BJ (cell line): ENCODE data around the gene THOC5. TPM values are rescaled to one million over a fixed set of nuclear protein-coding genes. Genes with fewer than 3 reads are reported as not detected.

Source experiments
- CTCF ChIA-PET: fragments of 350-600 bp; formaldehyde crosslinking; extraction: SDS; loops from one replicate; lab custom pipeline; 2021; ENCODE audit warnings: antibody characterized with exemption, inconsistent platforms; lab: Yijun Ruan, JAX
- POLR2A ChIA-PET: fragments of 300-600 bp; sonication (Branson Sonifier 250); formaldehyde crosslinking; extraction: SDS; loops from one replicate; lab custom pipeline; 2021; ENCODE audit warnings: antibody characterized with exemption; lab: Charles Lee
- DNase-seq: peaks from one replicate; pipeline ENCODE4 v3.0.0-alpha.2; 2011; ENCODE audit warnings: low read depth
- H3K27me3 ChIP-seq: 2 replicates; pipeline ENCODE4 v1.6.0; 2011; ENCODE audit warnings: low read length; ENCODE audit not compliant: control insufficient read depth, insufficient read depth
- H3K36me3 ChIP-seq: 2 replicates; pipeline ENCODE4 v1.5.1; 2011; ENCODE audit warnings: low read length; ENCODE audit not compliant: control insufficient read depth, insufficient read depth
- H3K4me3 ChIP-seq: 2 replicates; pipeline ENCODE4 v1.5.1; 2011; ENCODE audit warnings: low read depth, mild to moderate bottlenecking, control low read depth, low read length
- polyA plus RNA-seq: library from polyadenylated mRNA; depleted of rRNA; stranded (reverse); fragments of >200 nt; gene quantifications from 2 replicates; pipeline ENCODE4 v1.2.3, GENCODE V29; 2011
- TF ChIP-seq, protein P1 (sequence below): IDR thresholded peaks from 2 replicates; pipeline ENCODE4 v1.5.1; 2011; ENCODE audit warnings: low read depth, mild to moderate bottlenecking, control low read depth, inconsistent platforms, low read length, moderate library complexity; ENCODE audit not compliant: insufficient read depth

Gene THOC5
- polyA plus RNA-seq, 1 experiment, result 119 TPM

DNA sequence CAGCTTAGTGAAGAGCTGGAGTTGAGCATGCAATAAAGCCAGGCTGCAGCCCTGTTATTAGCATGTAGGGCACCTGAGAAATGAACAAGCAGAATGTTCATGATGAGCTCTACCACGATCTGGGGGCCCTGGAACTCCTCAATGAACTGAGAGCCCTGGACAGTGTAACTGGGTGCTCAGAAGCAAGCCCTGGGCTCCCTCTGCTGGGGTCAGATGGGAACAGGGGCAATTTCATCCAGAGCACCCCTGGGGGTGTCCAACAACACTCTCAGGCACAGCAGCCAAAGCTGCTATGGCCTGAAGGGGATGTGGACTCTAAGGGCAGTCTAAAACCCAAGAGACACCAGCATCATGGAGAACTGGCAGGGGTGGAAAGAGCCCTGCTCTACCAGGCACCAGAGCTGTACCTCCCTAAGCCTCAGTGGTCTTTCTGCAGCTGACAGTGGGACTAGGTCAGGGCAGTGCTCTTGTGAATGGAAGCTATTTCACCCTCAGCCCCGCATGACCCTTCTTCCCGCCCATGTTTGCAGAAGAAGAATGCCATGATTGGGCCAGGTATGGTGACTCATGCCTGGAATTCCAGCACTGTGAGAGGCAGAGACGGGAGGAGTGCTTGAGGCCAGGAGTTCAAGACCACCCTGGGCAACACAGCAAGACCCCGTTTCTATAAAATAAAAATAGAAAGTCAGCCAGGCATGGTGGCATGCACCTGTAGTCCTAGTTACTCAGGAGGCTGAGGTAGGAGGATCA, 28.9 kb downstream of the THOC5 start:
- ChIA-PET CTCF (interaction anchor here (0.6 to 2.4 kb wide), 7 partner anchors 9 to 131 kb away, joined by 3 to 9 read pairs (median 5); no protein-coding TSS in a partner anchor), POLR2A (no interaction called here)
- TF ChIP-seq, protein P1, sequence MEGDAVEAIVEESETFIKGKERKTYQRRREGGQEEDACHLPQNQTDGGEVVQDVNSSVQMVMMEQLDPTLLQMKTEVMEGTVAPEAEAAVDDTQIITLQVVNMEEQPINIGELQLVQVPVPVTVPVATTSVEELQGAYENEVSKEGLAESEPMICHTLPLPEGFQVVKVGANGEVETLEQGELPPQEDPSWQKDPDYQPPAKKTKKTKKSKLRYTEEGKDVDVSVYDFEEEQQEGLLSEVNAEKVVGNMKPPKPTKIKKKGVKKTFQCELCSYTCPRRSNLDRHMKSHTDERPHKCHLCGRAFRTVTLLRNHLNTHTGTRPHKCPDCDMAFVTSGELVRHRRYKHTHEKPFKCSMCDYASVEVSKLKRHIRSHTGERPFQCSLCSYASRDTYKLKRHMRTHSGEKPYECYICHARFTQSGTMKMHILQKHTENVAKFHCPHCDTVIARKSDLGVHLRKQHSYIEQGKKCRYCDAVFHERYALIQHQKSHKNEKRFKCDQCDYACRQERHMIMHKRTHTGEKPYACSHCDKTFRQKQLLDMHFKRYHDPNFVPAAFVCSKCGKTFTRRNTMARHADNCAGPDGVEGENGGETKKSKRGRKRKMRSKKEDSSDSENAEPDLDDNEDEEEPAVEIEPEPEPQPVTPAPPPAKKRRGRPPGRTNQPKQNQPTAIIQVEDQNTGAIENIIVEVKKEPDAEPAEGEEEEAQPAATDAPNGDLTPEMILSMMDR, result peak; percentile 52
- Histone ChIP-seq H3K4me3 (no peak overlapping the region), H3K27me3 (no peaks in the 10 kb centered on the region), H3K36me3 (peaks cover 39% of the 10 kb centered on the region)
- DNase-seq, result no peak

DNA sequence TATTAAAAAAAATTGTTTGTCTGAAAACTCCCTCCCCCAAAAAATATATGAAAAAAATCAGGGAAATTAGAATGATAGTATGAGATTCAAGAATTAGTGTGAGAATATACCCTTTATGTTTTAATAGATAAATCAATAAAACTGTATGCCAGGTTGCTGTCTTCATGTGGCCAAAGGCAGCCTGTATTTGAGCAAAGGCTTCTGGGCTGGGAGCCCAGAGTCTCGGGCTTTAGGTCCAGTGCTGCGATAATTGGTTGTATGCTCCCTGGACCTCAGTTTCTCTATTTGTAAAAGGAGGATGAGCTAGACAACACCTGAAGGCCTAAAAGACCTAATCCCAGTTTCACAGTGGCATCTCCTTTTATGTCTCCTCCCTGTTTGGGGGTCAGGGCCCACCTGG, 29.8 kb downstream of the THOC5 start:
- POLR2A ChIA-PET, result no interaction called here
- no peak for DNase-seq
- peaks cover 41% of the 10 kb centered on the region for H3K36me3 ChIP-seq

DNA sequence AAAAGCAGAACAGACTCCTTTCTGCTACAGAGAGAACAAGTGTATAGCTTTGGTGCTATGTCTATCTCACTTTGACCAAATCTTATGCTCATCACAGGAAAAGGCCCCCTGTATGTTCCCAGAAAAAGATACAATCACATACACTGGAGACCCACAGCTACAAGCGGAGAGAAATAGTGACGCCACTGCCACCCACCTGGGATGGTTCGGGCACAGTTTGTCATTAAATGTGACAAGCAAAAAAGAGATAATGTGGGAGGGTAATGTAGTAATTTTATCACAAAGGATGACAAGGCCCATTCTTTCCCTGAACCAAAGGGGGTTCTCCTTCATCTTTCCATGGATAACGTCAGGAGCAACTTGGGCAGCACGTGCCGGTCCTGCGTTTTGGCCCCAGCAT, 32.0 kb downstream of the THOC5 start:
- Histone ChIP-seq H3K4me3 (no peak overlapping the region), H3K36me3 (peaks cover 50% of the 10 kb centered on the region), H3K27me3 (no peaks in the 10 kb centered on the region)
- DNase-seq, result no peak
- ChIA-PET CTCF (interaction anchor here (0.9 kb wide), 1 partner anchor 18 kb away, joined by 4 read pairs; no protein-coding TSS in a partner anchor), POLR2A (no interaction called here)
- TF ChIP-seq, protein P1, result no peak

More for the DNA sequence above, 29.8 kb downstream of the THOC5 start:
- H3K4me3 ChIP-seq, result no peak overlapping the region
- TF ChIP-seq, protein P1, result no peak
- CTCF ChIA-PET, result interaction anchor here (0.8 to 2.4 kb wide), 5 partner anchors 12 to 130 kb away, joined by 3 to 9 read pairs (median 5); no protein-coding TSS in a partner anchor
- no peaks in the 10 kb centered on the region for H3K27me3 ChIP-seq

DNA sequence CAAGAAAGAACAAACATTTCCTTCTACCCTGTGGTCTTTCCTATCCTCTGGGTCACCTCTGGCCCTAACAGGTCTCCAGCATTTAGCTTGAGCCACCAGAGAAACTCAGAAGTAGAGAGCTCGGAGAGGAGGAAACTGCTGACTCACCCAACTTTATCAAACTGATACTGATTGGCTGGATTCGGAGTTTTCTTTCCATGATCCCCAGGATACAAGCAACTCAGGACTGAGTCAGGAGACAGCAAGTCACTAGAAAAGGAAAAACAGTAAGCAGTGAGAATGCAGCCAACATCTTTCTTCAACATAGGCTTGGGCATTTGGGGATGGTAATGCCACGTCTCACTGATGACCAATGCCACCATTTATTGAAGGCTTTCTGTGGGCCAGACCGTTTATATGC, 32.7 kb downstream of the THOC5 start:
- TF ChIP-seq, protein P1, result no peak
- POLR2A ChIA-PET, result no interaction called here
- CTCF ChIA-PET, result no interaction called here
- Histone ChIP-seq H3K36me3 (peaks cover 52% of the 10 kb centered on the region), H3K4me3 (no peak overlapping the region), H3K27me3 (no peaks in the 10 kb centered on the region)
- DNase-seq, result no peak

DNA sequence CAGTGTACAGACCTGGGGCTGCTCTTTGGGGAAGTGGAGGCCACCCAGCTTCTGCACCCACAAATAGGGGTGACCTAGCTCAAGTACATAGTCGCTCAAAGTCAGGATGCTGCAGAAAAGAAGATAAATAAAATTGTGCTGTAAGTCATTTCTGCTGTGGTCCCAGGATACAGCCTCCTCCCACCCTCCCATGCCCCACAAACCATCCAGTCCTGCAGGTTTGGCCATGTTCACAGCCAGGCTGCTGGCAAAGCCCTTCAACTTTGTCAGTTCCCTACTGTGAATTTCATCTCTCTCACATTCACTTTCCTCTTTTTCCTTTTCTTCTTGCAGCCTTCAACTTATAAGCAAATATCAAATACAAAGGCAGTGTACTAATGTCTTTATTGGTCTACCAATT, 33.6 kb downstream of the THOC5 start:
- peaks cover 48% of the 10 kb centered on the region for H3K36me3 ChIP-seq
- POLR2A ChIA-PET, result no interaction called here
- no peak for DNase-seq
- CTCF ChIA-PET, result no interaction called here
- no peaks in the 10 kb centered on the region for H3K27me3 ChIP-seq
- H3K4me3 ChIP-seq, result no peak overlapping the region
- TF ChIP-seq, protein P1, result no peak
